HG03442 (cell line): Measurements from ENCODE around the gene ZNHIT6.
"Not testable (repeated sequence)": the region's sequence is repeated elsewhere in the genome, so short reads cannot be mapped to it uniquely, and the experiment has no call there.

Source experiments
- ATAC-seq: cut with Tn5 transposase; IDR thresholded peaks from one replicate; pipeline ENCODE4 v1.9.1; 2021; ENCODE audit warnings: mild to moderate bottlenecking, moderate library complexity; ENCODE audit not compliant: unreplicated experiment

ZNHIT6 gene, protein sequence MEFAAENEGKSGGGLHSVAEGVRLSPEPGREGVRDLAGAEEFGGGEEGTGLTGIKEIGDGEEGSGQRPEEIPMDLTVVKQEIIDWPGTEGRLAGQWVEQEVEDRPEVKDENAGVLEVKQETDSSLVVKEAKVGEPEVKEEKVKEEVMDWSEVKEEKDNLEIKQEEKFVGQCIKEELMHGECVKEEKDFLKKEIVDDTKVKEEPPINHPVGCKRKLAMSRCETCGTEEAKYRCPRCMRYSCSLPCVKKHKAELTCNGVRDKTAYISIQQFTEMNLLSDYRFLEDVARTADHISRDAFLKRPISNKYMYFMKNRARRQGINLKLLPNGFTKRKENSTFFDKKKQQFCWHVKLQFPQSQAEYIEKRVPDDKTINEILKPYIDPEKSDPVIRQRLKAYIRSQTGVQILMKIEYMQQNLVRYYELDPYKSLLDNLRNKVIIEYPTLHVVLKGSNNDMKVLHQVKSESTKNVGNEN

DNA sequence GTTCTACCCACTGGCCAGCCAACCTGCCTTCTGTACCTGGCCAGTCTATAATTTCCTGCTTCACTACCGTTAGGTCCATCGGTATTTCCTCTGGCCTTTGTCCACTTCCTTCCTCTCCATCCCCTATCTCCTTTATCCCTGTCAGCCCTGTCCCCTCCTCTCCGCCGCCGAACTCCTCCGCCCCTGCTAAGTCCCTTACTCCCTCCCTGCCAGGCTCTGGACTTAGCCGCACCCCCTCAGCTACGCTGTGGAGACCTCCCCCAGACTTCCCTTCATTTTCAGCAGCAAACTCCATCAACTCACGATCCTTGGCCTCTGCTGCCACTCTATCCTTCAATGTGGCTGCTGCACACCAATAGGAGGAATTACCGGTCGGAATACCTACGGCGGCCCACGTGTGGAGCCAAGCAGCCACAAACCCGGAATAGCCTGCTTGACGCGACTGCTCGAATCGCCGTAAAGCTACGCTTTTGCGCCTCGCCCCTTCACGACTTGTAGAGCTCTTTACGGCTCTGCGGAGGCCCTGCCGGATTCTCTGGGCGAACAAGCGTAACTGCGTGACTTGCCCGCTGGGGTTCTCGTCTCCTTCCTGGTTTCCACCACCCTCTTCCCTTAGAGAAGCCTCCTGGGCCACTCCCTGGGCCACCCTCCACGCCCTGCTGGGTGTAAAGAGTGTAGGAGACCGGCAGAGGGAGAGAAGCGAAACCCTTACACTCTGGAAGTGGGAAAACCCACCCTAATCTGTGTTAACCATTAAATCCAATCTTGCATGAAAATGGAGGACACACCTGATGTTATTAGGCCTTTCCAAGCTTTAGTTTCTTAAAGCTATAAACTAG lies at the start of gene ZNHIT6:
Gene ZNHIT6 (minus strand): TSS at position 444 of the 839 bp plus-strand sequence. CDS start 149 bp downstream, at position 295.
- ATAC-seq = peak; percentile 88

- no peak for ATAC-seq
Observed at GRCh38 chr1:85756864-85757263, 48.6 kb upstream of the ZNHIT6 start.

DNA sequence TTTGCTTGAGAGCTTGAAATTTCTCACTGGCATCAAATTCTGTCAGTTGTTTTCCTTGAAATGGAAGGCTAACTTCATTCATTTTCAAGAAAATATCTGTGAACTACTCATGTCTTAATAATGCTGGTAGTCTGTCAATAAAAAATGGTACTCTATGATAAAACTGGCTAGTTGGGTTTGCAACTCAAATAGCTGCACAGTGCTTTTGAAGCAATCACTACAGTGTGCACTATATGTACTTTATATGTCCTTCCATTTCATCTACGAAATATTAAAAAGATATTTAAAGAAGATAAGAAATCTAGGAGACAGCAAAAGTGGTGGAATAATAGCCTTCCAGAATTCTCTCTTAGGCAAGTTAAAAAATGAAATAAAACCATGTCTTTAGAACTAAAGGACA lies 39.9 kb upstream of the ZNHIT6 start:
- no peak for ATAC-seq

- no peak for ATAC-seq
Observed at GRCh38 chr1:85746777-85747176, 38.5 kb upstream of the ZNHIT6 start.

DNA sequence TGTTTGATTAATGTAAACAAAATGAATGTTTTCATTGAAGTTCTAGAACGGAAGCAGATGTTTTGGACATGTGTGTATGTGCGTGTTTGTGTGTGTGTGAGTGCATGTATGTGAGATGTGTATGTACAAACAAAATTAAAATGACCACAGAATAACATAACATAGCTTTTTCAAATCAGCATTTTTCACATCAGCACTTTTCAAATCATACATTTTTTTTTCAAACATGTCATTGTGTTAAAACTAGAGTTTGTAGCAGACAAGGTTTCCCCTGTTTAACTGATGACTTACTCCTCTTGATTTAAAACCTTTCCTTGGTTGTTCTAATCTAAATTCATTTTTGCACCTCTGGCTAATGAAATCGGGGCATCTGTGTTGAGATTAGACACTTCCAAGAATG lies 35.6 kb upstream of the ZNHIT6 start:
- no peak for ATAC-seq

- ATAC-seq = no peak
Observed at GRCh38 chr1:85734931-85735330, 26.7 kb upstream of the ZNHIT6 start.

- ATAC-seq = no peak
Observed at GRCh38 chr1:85718678-85719340, 10.6 kb upstream of the ZNHIT6 start.

DNA sequence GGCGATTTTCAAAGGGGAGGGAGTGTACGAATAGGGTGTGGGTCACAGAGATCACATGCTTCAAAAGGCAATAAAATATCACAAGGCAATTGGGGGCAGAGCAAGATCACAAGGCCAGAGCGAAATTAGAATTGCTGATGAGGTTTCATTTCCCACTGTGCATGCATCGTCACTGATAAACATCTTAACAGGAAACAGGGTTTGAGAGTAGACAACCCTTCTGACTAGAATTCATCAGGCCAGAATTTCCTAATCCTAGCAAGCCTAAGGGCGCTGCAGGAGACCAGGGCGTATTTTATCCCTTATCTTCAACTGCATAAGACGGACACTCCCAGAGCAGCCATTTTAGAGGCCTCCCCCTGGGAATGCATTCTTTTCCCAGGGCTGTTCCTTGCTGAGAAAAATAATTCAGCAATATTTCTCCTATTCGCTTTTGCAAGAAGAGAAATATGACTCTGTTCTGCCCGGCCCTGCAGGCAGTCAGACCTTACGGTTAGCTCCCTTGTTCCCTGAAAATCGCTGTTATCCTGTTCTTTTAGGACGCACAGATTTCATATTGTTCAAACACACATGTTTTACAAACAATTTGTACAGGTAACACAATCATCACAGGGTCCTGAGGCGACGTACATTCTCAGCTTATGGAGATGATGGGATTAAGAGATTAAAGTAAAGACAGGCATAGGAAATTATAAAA lies 6.3 kb upstream of the ZNHIT6 start:
- not testable (repeated sequence) for ATAC-seq

DNA sequence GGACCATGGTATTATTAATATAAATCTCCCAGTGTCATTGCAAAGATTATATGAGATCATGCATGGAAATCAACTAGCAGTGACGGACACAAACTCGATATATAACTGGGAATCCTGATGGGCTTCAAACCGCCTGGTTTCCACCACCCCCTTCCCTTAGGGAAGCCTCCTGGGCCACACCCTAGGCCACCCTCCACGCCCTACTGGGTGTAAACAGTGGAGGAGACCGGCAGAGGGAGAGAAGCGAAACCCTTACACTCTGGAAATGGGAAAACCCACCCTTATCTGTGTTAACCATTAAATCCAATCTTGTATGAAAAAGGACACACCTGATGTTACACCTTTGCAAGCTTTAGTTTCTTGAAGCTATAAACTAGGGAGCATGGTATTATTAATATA lies 595 bp upstream of the ZNHIT6 start:
- no peak for ATAC-seq

GRCh38 chr1:85707267-85707989 lies 805 bp downstream of the ZNHIT6 start:
- peak; percentile 29 for ATAC-seq

GRCh38 chr1:85705940-85706339 lies 2.3 kb downstream of the ZNHIT6 start:
- no peak for ATAC-seq

DNA sequence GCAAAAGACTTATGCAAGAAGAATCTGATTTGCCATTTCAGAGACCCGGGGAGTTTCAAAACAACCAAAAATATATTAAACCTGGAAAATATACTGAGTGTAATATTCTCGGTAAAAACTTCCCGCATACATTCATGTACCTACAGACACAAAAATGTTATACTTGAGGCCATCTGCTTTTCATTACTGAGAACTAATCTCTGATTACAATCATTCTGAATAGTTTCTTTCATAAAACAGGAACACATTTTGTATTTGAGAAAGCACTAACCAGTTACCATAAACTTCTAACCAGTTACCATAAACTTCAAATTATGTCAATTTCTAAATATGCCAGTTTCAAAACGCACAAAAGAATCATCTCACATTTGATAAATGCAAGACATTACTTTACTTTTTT lies 7.8 kb downstream of the ZNHIT6 start:
- ATAC-seq = no peak

DNA sequence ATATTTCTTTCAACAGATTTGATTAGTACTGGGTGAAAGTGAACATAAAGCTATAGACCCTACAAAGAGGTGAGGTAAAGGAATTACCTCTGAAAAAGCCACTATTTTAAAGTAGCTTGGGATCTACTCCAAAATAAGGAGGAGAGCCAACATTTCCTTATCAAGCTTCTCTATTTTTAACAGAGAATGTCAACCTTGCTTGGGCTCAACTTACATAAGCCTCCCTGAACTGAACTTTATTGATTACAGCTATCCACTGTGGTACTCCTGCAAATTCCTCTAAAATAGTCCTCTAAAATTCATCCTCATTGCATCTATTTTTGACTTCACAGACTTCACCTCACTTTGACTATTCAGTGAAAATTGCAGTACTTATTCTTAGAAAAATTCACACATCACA lies 10.3 kb downstream of the ZNHIT6 start:
- ATAC-seq = no peak

- ATAC-seq = no peak
Observed at GRCh38 chr1:85692730-85693314, 15.4 kb downstream of the ZNHIT6 start.

DNA sequence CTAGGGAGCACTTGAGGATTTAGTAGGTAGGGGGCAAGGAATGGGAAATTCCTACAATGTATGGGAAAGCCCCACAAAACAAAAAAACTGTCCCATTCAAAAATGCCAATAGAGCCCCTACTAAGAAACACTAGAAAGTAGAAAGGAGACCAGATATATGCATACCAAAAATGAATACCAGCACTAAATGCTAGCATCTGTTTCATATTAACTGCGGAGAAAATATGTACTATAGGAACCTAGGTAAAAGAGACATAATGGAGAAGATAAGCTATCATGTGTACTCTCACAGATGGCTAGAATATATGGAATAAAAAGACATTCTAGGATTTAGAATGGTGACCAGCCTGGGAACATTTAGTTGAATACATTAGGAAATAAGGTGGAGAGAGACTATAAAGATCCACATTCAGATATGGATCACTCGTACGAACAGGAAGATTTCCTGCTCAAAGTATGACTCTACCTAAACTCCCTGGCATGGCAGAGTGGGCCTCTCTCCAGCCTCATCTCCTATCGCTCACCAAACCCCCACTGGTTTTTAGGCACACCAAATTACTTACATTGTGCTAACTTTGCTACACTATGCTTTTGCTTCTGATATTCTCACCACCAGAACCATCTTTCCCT lies 18.3 kb downstream of the ZNHIT6 start:
- ATAC-seq = no peak

DNA sequence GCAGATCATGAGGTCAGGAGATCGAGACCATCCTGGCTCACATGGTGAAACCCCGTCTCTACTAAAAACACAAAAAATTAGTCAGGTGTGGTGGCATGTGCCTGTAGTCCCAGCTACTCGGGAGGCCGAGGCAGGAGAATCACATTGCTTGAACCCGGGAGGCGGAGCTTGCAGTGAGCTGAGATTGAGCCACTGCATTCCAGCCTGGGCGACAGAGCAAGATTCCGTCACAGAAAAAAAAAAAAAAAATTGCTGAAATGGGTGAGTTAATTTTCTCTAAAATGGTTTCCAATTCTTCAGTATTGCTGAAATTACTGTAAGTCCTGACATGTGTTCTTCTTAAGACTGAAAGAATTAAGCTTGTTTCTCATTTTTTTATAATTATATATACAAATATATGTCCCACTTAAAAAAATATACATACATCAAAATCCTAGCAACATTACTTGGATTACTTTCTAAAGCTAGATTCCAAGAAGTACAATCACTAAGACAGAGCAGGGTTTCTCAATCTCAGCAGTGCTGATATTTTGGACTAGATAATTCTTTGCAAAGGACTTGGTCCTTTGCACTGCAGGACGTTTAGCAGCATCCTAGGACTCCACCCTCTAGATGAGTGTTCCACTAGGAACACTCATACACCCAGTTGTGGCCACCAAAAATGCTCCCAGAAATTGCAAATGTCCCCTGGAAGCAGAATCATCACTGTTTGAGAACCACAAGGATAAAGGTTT lies 24.8 kb downstream of the ZNHIT6 start:
- no peak for ATAC-seq

GRCh38 chr1:85681087-85681486 lies 27.1 kb downstream of the ZNHIT6 start:
- no peak for ATAC-seq

DNA sequence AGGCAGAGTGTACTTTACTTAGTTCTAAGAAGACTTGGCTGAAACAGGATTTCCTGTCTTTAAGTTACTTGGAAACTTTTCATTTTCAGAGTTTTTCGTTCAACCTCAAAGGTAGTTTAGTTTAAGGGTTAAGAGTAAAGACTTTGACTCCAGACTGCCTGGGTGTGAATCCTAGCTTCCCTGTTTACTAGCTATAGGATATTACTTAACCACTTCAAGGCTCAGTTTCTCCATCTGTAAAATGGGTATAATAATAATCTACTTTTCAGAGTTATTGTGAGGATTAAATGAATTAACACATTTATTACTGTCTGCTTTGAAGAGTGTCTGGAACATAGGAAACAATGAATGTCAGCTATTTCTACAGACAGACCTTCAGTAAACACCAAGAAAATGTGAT lies 30.0 kb downstream of the ZNHIT6 start:
- ATAC-seq = no peak

- no peak for ATAC-seq
Observed at GRCh38 chr1:85677656-85678055, 30.6 kb downstream of the ZNHIT6 start.
